Gastrocnemius medialis (tissue), 4 donors: Measurements from ENCODE around the gene CDH4. TPM values are rescaled to one million over a fixed set of nuclear protein-coding genes. Genes with fewer than 3 reads are reported as not detected.

Source experiments
- ATAC-seq, 2 donors: fragments of 150-250 bp; one replicate each; pipeline ENCODE4 v1.9.1; 2016
- DNase-seq, 2 donors: peaks; one replicate each; pipeline ENCODE4 v3.0.0-alpha.2; 2019
- H3K27ac ChIP-seq, 4 donors: fragments of 200-600 bp; sonication (generic); 1 replicate in 1 of 4; 2 replicates in 3 of 4; pipeline ENCODE4 v1.5.1; 2016 to 2018; ENCODE audit warnings: mild to moderate bottlenecking in 2 of 4, moderate library complexity in 1 of 4
- H3K27me3 ChIP-seq, 3 donors: fragments of 200-600 bp; sonication (generic) in 2 of 3; 1 replicate in 1 of 3; 2 replicates in 2 of 3; pipeline versions ENCODE4 v1.5.1 to v1.6.0; 2016 to 2019; ENCODE audit warnings: mild to moderate bottlenecking in 1 of 3, moderate library complexity in 1 of 3
- H3K36me3 ChIP-seq, 2 donors: fragments of 200-600 bp; sonication (generic) in 1 of 2; one replicate each; pipeline ENCODE4 v1.5.1; 2017 to 2018
- H3K4me1 ChIP-seq, 2 donors: fragments of 200-600 bp; sonication (generic) in 1 of 2; one replicate each; pipeline ENCODE4 v1.5.1; 2016 to 2017; ENCODE audit warnings: mild to moderate bottlenecking in 2 of 2
- H3K4me3 ChIP-seq, 4 donors: fragments of 200-600 bp; sonication (generic) in 3 of 4; 1 replicate in 1 of 4; 2 replicates in 3 of 4; pipeline ENCODE4 v1.5.1; 2016 to 2019; ENCODE audit warnings: mild to moderate bottlenecking in 2 of 4
- H3K9me3 ChIP-seq, 3 donors: fragments of 200-600 bp; sonication (generic) in 2 of 3; 1 replicate in 1 of 3; 2 replicates in 2 of 3; pipeline ENCODE4 v1.5.1; 2016 to 2019
- CTCF ChIP-seq, 5 experiments: fragments of 450-650 bp in 3 of 5; fragments of 200-600 bp in 2 of 5; sonication (generic) in 2 of 5; IDR thresholded peaks in 4 of 5; conservative IDR thresholded peaks in 1 of 5; 1 replicate in 4 of 5; 2 replicates in 1 of 5; pipeline ENCODE4 v1.5.1; 2016 to 2019; ENCODE audit warnings: antibody characterized with exemption in 5 of 5, mild to moderate bottlenecking in 3 of 5, moderate library complexity in 3 of 5
- POLR2A ChIP-seq, 2 donors: fragments of 450-650 bp; IDR thresholded peaks; one replicate each; pipeline ENCODE4 v1.6.1; 2017; ENCODE audit warnings: antibody characterized with exemption in 2 of 2, mild to moderate bottlenecking in 2 of 2, moderate library complexity in 2 of 2
- in situ Hi-C, 4 donors: fragments of 200-750 bp; cut with MboI; loops; one replicate each; pipeline versions ENCODE4 v1.15.0 to v1.8.0; 2017; ENCODE audit warnings: low sequenced_read_pairs in 4 of 4
- intact Hi-C: fragments of 100-400 bp; cut with DNase I; formaldehyde crosslinking; loops from one replicate; pipeline ENCODE4 v1.15.1; 2023; ENCODE audit warnings: low total_unique reads
- total RNA-seq, 4 donors: library from RNA; depleted of rRNA; stranded (reverse); fragments of >200 nt; gene quantifications; one replicate each; pipeline versions ENCODE4 v1.1.0 to v1.2.3, GENCODE V29; 2016

Gene CDH4
- total RNA-seq, 4 donors from 2014 or later: 0.38 to 1.2 (median 0.86) TPM

DNA sequence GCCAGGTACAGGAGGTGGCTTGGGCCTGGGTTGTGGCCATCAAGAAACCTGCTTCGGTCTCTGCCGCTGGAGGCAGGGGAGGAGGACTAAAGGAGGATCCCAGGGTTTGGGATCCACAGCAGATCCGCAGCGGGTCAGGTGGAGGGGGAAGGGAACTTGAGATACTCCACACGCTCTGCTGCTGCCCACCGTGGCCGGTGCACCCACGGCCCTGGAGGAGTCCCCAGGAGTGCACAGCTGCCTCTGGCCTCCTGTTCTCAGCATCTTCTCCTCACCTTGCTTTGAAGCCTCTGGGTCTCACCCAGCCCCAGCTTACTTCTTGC is 286.8 kb downstream of the CDH4 start:
- TF ChIP-seq POLR2A (IDR thresholded peaks at IDR 0.05): no peak
- TF ChIP-seq CTCF (IDR thresholded peaks at IDR 0.05 in 4 of 5, conservative IDR thresholded peaks at IDR 0.05 in 1 of 5): no peak

GRCh38 chr20:61539706-61540360 is 287.8 kb downstream of the CDH4 start:
- no peak for TF ChIP-seq CTCF (IDR thresholded peaks at IDR 0.05 in 4 of 5, conservative IDR thresholded peaks at IDR 0.05 in 1 of 5)
- TF ChIP-seq POLR2A (IDR thresholded peaks at IDR 0.05): no peak
- no peaks in the 10 kb centered on the region for H3K27me3 ChIP-seq
- H3K4me3 ChIP-seq: no peak overlapping the region
- no peak for ATAC-seq
- no peaks in the 10 kb centered on the region for H3K36me3 ChIP-seq
- H3K27ac ChIP-seq: no peak overlapping the region
- H3K4me1 ChIP-seq: no peaks in the 10 kb centered on the region
- no peaks in the 10 kb centered on the region for H3K9me3 ChIP-seq
- intact Hi-C loops (no loop called here), in situ Hi-C loops (no loop called here)
- DNase-seq: no peak

More for the DNA sequence above, 286.8 kb downstream of the CDH4 start:
- Histone ChIP-seq H3K9me3 (no peaks in the 10 kb centered on the region), H3K4me3 (no peak overlapping the region), H3K4me1 (no peaks in the 10 kb centered on the region), H3K27me3 (no peaks in the 10 kb centered on the region), H3K27ac (no peak overlapping the region), H3K36me3 (no peaks in the 10 kb centered on the region)
- DNase-seq: no peak
- no peak for ATAC-seq
- in situ Hi-C loops: no loop called here
- intact Hi-C loops: no loop called here

- ATAC-seq (no peak), DNase-seq (no peak)
- Histone ChIP-seq H3K27ac (no peak overlapping the region), H3K27me3 (no peaks in the 10 kb centered on the region), H3K36me3 (no peaks in the 10 kb centered on the region), H3K4me3 (no peak overlapping the region), H3K9me3 (no peaks in the 10 kb centered on the region), H3K4me1 (no peaks in the 10 kb centered on the region)
- in situ Hi-C loops (no loop called here), intact Hi-C loops (no loop called here)
- TF ChIP-seq POLR2A (IDR thresholded peaks at IDR 0.05) (no peak), CTCF (IDR thresholded peaks at IDR 0.05 in 4 of 5, conservative IDR thresholded peaks at IDR 0.05 in 1 of 5) (no peak)
These were observed 289.5 kb downstream of the CDH4 start for GRCh38 chr20:61541537-61541936.

DNA sequence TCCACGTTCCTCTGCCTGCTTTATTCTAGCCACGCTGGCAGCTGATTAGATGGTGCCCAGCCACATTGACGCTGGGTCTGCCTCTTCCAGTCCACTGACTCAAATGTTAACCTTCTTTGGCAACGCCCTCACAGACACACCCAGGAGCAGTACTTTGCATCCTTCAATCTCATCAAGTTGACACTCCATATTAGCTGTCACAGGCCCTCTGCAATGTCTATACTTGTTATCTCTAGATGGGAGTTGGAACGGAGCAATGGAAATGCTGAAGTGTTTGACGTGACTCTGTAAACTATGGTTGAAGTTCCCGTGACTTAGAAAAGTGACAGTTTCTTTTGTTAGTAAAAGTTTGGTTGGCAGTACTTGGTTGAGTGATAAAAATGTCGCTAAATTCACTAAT is 291.0 kb downstream of the CDH4 start:
- no peak for DNase-seq
- H3K27ac ChIP-seq: no peak overlapping the region
- TF ChIP-seq POLR2A (IDR thresholded peaks at IDR 0.05) (no peak), CTCF (IDR thresholded peaks at IDR 0.05 in 4 of 5, conservative IDR thresholded peaks at IDR 0.05 in 1 of 5) (no peak)
- intact Hi-C loops (no loop called here), in situ Hi-C loops (no loop called here)
- H3K36me3 ChIP-seq: no peaks in the 10 kb centered on the region
- H3K27me3 ChIP-seq: no peaks in the 10 kb centered on the region
- H3K4me3 ChIP-seq: no peak overlapping the region
- no peak for ATAC-seq
- H3K9me3 ChIP-seq: no peaks in the 10 kb centered on the region
- H3K4me1 ChIP-seq: no peaks in the 10 kb centered on the region
